ENCODE data around the gene LIAS. TPM values are rescaled to one million over a fixed set of nuclear protein-coding genes. Genes with fewer than 3 reads are reported as not detected.
A peak's percentile ranks its signal among the peaks of the same experiment; 100 is the strongest.
"Not testable (repeated sequence)": the region's sequence is repeated elsewhere in the genome, so short reads cannot be mapped to it uniquely, and the experiment has no call there.

Gene LIAS
- total and polyA plus RNA-seq, 3 donors from 2014 or later: 24.0 to 59.0 (median 31.1) TPM

DNA sequence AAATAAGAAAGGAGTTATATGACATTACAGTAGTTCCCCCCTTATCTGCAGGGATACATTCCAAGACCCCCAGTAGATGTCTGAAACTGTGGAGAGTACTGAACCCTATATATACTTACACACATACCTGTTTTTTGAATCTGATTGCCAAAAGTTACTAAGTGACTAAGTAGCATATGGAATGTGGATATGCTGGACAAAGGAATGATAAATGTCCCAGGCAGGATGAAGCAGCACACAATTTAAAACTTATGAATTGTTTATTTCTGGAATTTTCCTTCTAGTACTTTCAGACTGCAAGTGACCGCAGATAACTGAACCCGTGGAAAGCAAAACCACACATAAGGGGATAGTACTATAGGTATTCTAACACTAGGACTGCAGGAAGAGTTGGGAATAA is 45.7 kb downstream of the LIAS start:
- TF ChIP-seq POLR2A (IDR thresholded peaks at IDR 0.05): no peak
- TF ChIP-seq, protein P1, sequence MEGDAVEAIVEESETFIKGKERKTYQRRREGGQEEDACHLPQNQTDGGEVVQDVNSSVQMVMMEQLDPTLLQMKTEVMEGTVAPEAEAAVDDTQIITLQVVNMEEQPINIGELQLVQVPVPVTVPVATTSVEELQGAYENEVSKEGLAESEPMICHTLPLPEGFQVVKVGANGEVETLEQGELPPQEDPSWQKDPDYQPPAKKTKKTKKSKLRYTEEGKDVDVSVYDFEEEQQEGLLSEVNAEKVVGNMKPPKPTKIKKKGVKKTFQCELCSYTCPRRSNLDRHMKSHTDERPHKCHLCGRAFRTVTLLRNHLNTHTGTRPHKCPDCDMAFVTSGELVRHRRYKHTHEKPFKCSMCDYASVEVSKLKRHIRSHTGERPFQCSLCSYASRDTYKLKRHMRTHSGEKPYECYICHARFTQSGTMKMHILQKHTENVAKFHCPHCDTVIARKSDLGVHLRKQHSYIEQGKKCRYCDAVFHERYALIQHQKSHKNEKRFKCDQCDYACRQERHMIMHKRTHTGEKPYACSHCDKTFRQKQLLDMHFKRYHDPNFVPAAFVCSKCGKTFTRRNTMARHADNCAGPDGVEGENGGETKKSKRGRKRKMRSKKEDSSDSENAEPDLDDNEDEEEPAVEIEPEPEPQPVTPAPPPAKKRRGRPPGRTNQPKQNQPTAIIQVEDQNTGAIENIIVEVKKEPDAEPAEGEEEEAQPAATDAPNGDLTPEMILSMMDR (IDR thresholded peaks at IDR 0.05): no peak
- Histone ChIP-seq H3K27ac (no peak overlapping the region), H3K4me1 (no peaks in the 10 kb centered on the region), H3K4me3 (no peak overlapping the region), H3K36me3 (ENCODE audit: low read depth, missing control alignments) (no peaks in the 10 kb centered on the region), H3K9me3 (no peaks in the 10 kb centered on the region), H3K27me3 (no peaks in the 10 kb centered on the region)
- intact Hi-C loops (cut with DNase I; ENCODE audit: low total_unique reads): no loop called here
- 95 to 100% methylated on average over 2 of the region's 2 CpGs for WGBS, 2 donors
- DNase-seq: no peak

DNA sequence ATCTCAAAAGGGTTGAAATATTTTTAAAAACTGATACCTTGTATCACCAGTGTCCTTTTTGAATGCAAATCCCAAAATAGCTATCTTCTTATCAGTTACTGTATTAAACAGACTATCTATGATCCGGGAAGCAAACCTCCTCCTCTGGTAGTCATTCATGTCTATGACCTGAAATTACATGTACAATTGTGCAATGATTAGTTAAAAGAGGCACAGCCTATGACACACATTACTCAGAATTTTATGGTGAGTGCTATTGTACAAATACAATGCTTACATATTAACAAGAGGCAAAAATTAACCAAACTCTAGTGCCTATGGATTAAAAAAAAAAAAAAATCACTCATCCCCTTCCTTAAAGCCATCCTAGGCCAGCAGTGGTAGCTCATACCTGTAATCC is 46.7 kb downstream of the LIAS start:
- Histone ChIP-seq H3K9me3 (no peaks in the 10 kb centered on the region), H3K36me3 (ENCODE audit: low read depth, missing control alignments) (no peaks in the 10 kb centered on the region), H3K27me3 (no peaks in the 10 kb centered on the region), H3K27ac (no peak overlapping the region), H3K4me1 (no peaks in the 10 kb centered on the region), H3K4me3 (no peak overlapping the region)
- intact Hi-C loops (cut with DNase I; ENCODE audit: low total_unique reads): no loop called here
- 73 to 76% methylated on average over 1 of the region's 1 CpG for WGBS, 2 donors
- TF ChIP-seq POLR2A (IDR thresholded peaks at IDR 0.05): no peak
- TF ChIP-seq, protein P1 (IDR thresholded peaks at IDR 0.05): no peak
- DNase-seq: no peak

DNA sequence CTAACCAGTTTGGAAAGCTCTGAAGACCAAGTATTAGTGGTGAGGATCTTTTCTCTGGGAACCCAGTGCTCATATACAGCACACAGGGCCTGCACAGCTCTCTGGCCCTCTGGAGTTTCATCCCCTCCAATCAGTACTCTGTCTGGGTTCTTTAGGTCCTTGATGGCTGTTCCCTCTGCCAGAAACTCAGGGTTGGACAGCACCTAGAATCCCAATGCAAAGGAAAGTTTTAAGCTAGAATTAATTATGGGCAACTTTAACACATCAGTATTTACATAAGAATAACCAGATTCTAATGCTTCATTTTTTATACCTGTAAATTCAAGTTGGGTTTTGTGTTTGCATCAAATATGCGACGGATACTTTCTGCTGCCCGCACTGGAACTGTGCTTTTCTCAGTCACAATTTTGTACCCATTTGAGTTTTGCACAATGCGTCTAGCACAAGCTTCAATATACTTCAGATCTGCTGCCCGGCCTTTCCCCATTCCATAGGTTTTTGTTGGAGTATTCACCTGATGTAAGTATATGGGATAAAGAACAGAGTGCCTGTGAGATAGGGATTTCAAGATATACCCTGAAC is 51.6 kb downstream of the LIAS start:
- TF ChIP-seq, protein P1 (IDR thresholded peaks at IDR 0.05): no peak
- TF ChIP-seq POLR2A (IDR thresholded peaks at IDR 0.05): no peak
- no peaks in the 10 kb centered on the region for H3K27me3 ChIP-seq
- H3K36me3 ChIP-seq (ENCODE audit: low read depth, missing control alignments): no peaks in the 10 kb centered on the region
- intact Hi-C loops (cut with DNase I; ENCODE audit: low total_unique reads): no loop called here
- H3K9me3 ChIP-seq: no peaks in the 10 kb centered on the region
- 95% methylated on average over 5 of the region's 5 CpGs for WGBS, 2 donors
- no peaks in the 10 kb centered on the region for H3K4me1 ChIP-seq
- no peak overlapping the region for H3K27ac ChIP-seq
- no peak for DNase-seq
- H3K4me3 ChIP-seq: no peak overlapping the region

- H3K4me3 ChIP-seq; H3K36me3 ChIP-seq (ENCODE audit: low read depth, missing control alignments); intact Hi-C loops (cut with DNase I; ENCODE audit: low total_unique reads); H3K9me3 ChIP-seq; H3K4me1 ChIP-seq; H3K27me3 ChIP-seq; DNase-seq: not testable (repeated sequence)
- 75 to 100% methylated on average over 1 of the region's 1 CpG for WGBS, 2 donors
- peak overlapping the region in 1 of 2 donors; percentile 19 for H3K27ac ChIP-seq
Observed at GRCh38 chr4:39514266-39514665, 55.4 kb downstream of the LIAS start.

- Histone ChIP-seq H3K36me3 (ENCODE audit: low read depth, missing control alignments) (no peaks in the 10 kb centered on the region), H3K4me3 (no peak overlapping the region), H3K27ac (peak overlapping the region in 1 of 2 donors; percentile 19), H3K4me1 (no peaks in the 10 kb centered on the region), H3K27me3 (no peaks in the 10 kb centered on the region), H3K9me3 (no peaks in the 10 kb centered on the region)
- peak; percentile 37 for DNase-seq
- TF ChIP-seq POLR2A (IDR thresholded peaks at IDR 0.05): no peak
- TF ChIP-seq, protein P1 (IDR thresholded peaks at IDR 0.05): no peak
- 53 to 66% methylated on average over 4 of the region's 4 CpGs for whole genome bisulfite sequencing, 2 donors
- intact Hi-C loops (cut with DNase I; ENCODE audit: low total_unique reads): no loop called here
Observed at GRCh38 chr4:39514888-39515401, 56.1 kb downstream of the LIAS start.

GRCh38 chr4:39515669-39516401 is 57.0 kb downstream of the LIAS start:
- DNase-seq; H3K27me3 ChIP-seq; intact Hi-C loops (cut with DNase I; ENCODE audit: low total_unique reads); H3K36me3 ChIP-seq (ENCODE audit: low read depth, missing control alignments); H3K27ac ChIP-seq; H3K4me3 ChIP-seq; H3K4me1 ChIP-seq; H3K9me3 ChIP-seq: not testable (repeated sequence)
- WGBS, 2 donors: 94 to 95% methylated on average over 14 of the region's 14 CpGs

Measured in testis (tissue), 3 donors.